GM19455 (cell line): ENCODE data around the gene NSG1.
"Not testable (repeated sequence)": the region's sequence is repeated elsewhere in the genome, so short reads cannot be mapped to it uniquely, and the experiment has no call there.

Experiments
- ATAC-seq: cut with Tn5 transposase; IDR thresholded peaks from one replicate; pipeline ENCODE4 v1.9.1; 2021; ENCODE audit not compliant: unreplicated experiment

The NSG1 gene

GRCh38 chr4:4386736-4387392, at the start of gene NSG1:
Gene NSG1 (plus strand): TSS chr4:4387102. CDS start chr4:4387630, 528 bp downstream.
- no peak for ATAC-seq

GRCh38 chr4:4338210-4339001, 48.5 kb upstream of the NSG1 start:
- ATAC-seq: no peak

- ATAC-seq: no peak
Observed at GRCh38 chr4:4339504-4340085, 47.3 kb upstream of the NSG1 start.

GRCh38 chr4:4341861-4342650, 44.8 kb upstream of the NSG1 start:
- ATAC-seq: no peak

GRCh38 chr4:4343038-4343437, 43.9 kb upstream of the NSG1 start:
- no peak for ATAC-seq

GRCh38 chr4:4344915-4345527, 41.9 kb upstream of the NSG1 start:
- ATAC-seq: peak; percentile 82

- no peak for ATAC-seq
Observed at GRCh38 chr4:4347585-4347984, 39.3 kb upstream of the NSG1 start.

GRCh38 chr4:4348585-4348984, 38.3 kb upstream of the NSG1 start:
- ATAC-seq: not testable (repeated sequence)

- ATAC-seq: no peak
Observed at GRCh38 chr4:4349867-4350266, 37.0 kb upstream of the NSG1 start.

- ATAC-seq: no peak
Observed at GRCh38 chr4:4350909-4351308, 36.0 kb upstream of the NSG1 start.

GRCh38 chr4:4355302-4355701, 31.6 kb upstream of the NSG1 start:
- no peak for ATAC-seq

- no peak for ATAC-seq
Observed at GRCh38 chr4:4356106-4357041, 30.5 kb upstream of the NSG1 start.

GRCh38 chr4:4358093-4358854, 28.6 kb upstream of the NSG1 start:
- ATAC-seq: no peak

- no peak for ATAC-seq
Observed at GRCh38 chr4:4361883-4362282, 25.0 kb upstream of the NSG1 start.

- ATAC-seq: no peak
Observed at GRCh38 chr4:4362991-4363697, 23.8 kb upstream of the NSG1 start.

- ATAC-seq: no peak
Observed at GRCh38 chr4:4364061-4364460, 22.8 kb upstream of the NSG1 start.

GRCh38 chr4:4364486-4365208, 22.3 kb upstream of the NSG1 start:
- ATAC-seq: no peak
